Stimulated activated CD8-positive, alpha-beta memory T cell treated with anti-CD3 and anti-CD28 coated beads, Interleukin-4, amount 100 ng/mL, for 1 hour (primary cell): ENCODE measurements around the gene SLC25A22.

Experiments used
- DNase-seq, 2 donors: peaks; one replicate each; pipeline ENCODE4 v3.0.0-alpha.2; 2020; ENCODE audit warnings: low read depth in 2 of 2, low spot score in 1 of 2

SLC25A22 gene

DNA sequence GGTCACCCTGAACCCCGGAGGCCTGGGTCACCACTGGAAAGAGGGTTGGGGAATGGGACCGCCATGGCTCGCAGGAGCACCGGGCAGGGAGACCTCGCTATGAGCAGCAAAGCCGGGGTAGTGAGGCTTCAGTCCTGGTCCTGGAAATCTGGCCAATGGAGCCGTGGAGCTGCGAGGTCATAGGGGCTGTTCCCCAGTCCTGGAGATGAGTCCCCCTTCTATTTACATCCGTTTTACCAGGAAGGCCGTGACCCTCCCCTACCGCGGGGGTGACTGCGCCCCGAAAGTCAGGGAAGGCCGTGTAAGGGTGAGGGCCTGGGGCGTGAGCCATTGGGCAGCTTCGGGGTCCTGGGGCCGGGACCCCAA, 6.5 kb upstream of the SLC25A22 start:
- no peak for DNase-seq

- DNase-seq = no peak
Observed at GRCh38 chr11:803770-804598, 5.9 kb upstream of the SLC25A22 start.

- DNase-seq = no peak
Observed at GRCh38 chr11:803467-803742, 5.3 kb upstream of the SLC25A22 start.

GRCh38 chr11:802693-803466, 4.8 kb upstream of the SLC25A22 start:
- no peak for DNase-seq

DNA sequence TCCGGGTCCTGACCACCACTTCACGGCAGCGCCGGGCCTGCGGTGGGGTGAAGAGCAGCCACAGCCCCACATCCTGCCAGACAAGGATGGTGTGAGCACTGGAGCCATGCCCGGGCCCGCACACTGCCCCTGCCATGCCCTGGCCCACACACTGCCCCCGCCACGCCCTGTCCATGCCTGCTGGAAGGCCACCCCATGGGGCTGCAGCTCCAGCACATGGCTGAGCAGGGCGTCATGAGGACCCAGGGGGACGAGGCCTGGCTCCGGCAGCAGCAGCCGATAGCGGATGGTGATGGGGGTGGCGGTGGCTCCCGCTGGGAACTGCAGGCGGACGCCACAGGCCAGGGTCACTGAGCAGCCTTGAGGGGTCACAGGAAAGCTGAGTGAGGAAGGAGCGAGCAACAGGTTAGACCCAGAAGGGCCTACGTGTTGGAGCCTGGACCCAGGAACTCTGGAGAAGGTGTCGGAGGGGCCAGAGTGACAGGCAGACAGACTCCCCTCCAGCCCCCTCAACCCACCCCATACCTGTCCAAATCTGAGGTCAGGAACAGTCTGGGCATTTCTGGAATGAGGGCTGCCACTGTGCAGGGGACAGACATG, 4.0 kb upstream of the SLC25A22 start:
- DNase-seq = no peak

DNA sequence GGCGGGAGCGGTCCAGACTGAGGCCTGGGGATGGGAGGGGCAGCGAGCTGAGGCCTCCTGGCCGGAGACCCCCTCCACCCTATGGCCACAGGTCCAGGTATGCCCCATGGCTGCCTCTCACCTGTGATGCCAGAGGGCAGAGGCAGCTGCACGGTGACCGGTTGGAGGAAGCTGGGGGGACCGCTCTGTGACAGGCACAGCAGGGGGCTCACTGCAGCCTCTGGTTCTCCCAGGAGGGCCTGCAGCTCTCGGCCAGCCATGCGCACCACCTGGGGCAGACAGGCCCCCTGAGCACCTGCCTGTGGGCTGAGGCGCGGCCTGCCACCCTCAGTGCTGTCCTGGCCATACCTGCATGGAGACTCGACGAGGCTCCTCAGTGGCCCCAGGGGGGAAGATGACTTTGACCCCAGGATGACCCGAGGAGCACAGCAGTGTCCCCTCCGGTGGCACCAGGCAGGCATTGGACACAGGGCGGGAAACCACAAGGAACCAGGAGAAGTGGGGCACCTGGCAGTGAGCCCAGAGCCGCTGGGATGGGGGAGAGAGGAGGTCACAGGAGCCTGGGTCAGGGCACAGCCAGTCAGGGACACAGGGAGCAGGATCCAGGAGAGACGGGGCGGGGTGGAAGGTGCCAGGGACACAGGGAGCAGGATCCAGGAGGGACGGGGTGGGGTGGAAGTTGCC, 3.2 kb upstream of the SLC25A22 start:
- DNase-seq = no peak

- no peak for DNase-seq
Observed at GRCh38 chr11:800473-800872, 2.4 kb upstream of the SLC25A22 start.

DNA sequence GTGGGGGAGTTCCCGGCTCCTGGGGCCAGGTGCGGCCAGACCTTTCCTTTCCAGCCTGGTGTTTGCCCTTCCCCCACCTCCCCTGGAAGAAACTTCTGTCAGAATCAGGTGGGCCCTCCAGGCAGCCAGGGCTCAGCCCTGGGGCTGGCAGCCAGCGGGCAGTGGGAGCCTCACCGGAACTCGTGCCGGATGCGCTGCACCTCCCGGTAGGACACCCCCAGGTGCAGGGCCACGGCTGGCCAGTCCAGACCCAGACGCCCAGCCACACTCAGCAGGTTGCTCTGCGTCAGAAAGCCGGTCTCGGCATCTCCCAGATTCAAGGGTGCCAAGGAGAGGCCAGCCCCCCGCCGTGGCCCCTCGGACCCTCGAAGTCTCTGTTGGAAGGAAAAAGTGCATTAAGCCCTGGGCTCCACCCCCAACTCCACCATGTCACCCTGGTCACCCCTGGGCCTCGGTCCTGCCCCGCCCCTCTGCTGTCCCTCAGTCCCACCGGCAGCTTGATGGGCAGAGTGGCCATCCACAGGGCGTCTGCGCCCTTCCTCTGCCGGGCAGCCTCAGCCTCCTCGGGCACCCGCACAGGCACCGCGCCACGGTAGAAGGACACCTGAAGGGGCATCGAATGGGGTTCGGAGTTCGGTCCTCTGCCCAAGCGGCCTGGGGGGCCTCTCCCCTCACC, 1.7 kb upstream of the SLC25A22 start:
- no peak for DNase-seq

GRCh38 chr11:797296-798092, 587 bp downstream of the SLC25A22 start:
- peak in 1 of 2 donors; percentile 47 for DNase-seq

GRCh38 chr11:796565-797295, 1.4 kb downstream of the SLC25A22 start:
- DNase-seq = no peak

DNA sequence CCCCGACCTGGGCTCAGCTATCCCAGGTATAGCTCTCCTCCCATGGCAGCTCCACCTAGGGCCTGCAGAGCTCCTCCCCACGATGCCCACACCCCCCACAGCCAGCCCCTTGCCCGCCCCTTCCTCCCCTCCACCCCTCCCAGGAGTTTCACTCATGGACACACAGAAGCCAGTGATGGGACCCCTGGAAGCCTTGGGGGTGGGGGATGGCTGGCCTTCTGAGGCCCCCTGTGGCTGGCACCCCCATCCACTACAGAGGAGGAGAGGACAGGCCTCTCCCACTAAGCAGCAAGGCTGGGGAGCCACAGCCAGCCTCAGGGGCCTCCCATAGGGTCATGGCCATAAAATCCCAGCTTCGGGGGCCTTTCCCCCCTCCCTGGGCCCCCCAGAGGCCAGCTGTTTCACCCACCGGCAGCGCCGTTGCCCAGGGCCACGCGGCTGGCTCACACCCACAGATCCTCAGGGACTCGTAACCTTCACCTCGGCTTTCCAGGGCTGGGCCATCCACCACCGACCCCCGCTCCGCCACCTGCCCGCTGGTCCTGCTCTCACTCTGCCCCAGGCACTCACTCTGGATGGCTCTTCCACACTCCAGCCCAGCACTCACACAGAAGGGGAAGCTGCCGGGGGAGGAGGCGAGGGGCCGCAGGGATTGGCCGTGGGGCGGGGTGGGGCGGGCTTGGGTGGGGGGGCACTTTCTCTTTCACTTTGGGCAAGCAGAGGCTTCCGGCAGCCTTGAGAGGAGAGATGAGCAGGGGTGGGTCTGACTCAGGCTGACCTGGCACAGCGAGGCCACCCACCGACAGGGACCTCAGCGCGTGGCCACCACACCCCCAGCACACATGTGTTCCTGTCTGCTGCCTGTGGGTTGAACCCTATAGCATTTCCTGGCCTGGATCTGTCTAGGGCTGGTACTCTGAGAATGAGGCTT, 2.2 kb downstream of the SLC25A22 start:
- DNase-seq = peak in 1 of 2 donors; percentile 46

- DNase-seq = no peak
Observed at GRCh38 chr11:794766-795633, 3.1 kb downstream of the SLC25A22 start.

DNA sequence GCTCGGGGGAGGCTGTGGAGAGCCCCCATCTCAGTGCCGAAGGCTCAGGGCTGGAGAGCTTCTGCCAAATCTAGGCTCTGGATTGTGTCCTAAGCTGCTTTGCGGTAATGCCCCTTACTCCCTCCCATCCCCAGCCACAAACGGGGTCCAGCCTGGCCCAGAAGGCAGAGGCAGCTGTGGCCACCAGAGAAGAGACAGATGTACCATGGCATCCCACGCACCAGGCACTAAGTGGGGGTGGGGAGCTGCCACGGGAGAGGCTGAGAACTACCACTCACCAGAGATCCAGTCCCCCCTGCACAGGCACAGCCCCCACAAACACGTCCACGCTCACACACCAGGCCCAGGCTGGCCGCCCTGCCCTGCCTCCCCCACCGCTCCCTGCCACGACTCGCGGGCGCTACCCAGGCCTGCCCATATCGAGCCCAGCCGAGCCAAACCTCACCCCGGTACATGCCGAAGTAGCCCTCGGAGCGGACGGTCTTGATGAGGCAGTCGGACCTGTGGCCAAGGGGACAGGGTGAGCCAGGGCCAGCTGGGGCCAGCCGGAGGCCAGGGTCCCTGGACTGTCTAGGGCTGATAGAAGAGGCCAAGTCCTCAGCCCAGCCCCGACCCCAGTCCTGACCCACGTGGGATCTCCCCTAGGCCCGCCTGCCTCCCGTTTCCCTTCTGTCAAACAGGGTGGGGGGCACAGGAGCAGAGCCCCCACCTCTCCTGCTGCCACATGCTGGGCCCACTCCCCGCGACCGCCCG, 3.9 kb downstream of the SLC25A22 start:
- DNase-seq = no peak

- DNase-seq = no peak
Observed at GRCh38 chr11:793556-793955, 4.5 kb downstream of the SLC25A22 start.

DNA sequence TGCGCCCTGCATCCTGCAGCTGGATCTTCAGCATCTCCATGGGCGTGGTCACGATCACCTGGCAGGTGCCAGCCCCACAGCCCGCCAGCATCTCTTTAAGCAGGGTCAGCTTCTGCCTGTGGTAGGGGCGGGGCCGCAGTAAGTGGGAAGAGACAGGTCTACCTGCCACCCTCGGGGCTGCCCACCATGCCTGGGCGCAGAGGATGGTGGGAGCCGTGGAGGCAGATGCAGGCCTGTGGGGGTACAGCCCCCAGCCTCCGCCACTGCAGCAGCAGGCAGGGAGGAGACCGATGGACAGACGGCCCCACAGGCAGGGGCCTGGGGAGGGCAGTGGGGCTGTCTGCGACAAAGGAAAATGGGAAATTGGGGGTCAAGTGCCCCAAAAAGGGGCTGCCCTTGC, 5.2 kb downstream of the SLC25A22 start:
- no peak for DNase-seq

DNA sequence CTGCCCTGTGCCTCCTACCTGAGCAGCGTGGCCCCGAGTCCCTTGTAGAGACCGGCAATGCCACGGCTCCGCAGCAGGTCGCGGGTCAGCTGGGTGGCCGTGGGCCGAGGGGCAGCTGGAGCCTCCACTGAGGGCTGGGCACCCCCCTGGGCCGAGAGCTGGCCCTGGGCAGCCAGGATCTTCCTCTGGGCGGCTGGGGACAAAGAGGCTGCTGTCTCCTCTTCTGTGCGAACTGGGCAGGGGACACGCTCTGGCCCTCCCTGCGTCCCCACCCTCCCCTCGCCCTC, 5.6 kb downstream of the SLC25A22 start:
- no peak for DNase-seq
